Cardiac muscle cell (in vitro differentiated cells and primary cell): ENCODE data around the gene MYL4. TPM values are rescaled to one million over a fixed set of nuclear protein-coding genes. Genes with fewer than 3 reads are reported as not detected.
A peak's percentile ranks its signal among the peaks of the same experiment; 100 is the strongest.
"Not testable (repeated sequence)": the region's sequence is repeated elsewhere in the genome, so short reads cannot be mapped to it uniquely, and the experiment has no call there.

Experiments used
- DNase-seq, 2 donors: peaks; one replicate each; pipeline versions ENCODE4 v3.0.0 to v3.0.0-alpha.2; 2010 to 2017; ENCODE audit warnings: low read depth in 1 of 2, low spot score in 1 of 2
- H3K27ac ChIP-seq: fragments of 200-600 bp; sonication (generic); 2 replicates; pipeline ENCODE4 v1.5.1; 2016
- H3K27me3 ChIP-seq: fragments of 200-600 bp; sonication (generic); 2 replicates; pipeline ENCODE4 v1.6.0; 2016; ENCODE audit warnings: control low read depth
- H3K36me3 ChIP-seq: fragments of 200-600 bp; sonication (generic); 2 replicates; pipeline ENCODE4 v1.5.1; 2016; ENCODE audit warnings: control low read depth
- H3K4me1 ChIP-seq: fragments of 200-600 bp; sonication (generic); 2 replicates; pipeline ENCODE4 v1.8.1; 2017; ENCODE audit warnings: low read depth, mild to moderate bottlenecking, mixed run types
- H3K4me3 ChIP-seq: fragments of 200-600 bp; sonication (generic); 2 replicates; pipeline ENCODE4 v1.5.1; 2016; ENCODE audit warnings: mild to moderate bottlenecking
- H3K9me3 ChIP-seq: fragments of 200-600 bp; sonication (generic); 2 replicates; pipeline ENCODE4 v1.5.1; 2017; ENCODE audit warnings: low read depth, mild to moderate bottlenecking, control low read depth
- polyA plus RNA-seq: library from polyadenylated mRNA; unstranded; fragments of >200 nt; fragmentation: Nextera tagmentation; extraction: Ambion mirVana; gene quantifications from 2 replicates; pipeline ENCODE4 v1.2.1, GENCODE V29; 2016
- total RNA-seq: library from RNA; depleted of rRNA; stranded (reverse); fragments of >200 nt; gene quantifications from 2 replicates; pipeline ENCODE4 v1.2.3, GENCODE V29; 2016
- TF ChIP-seq, protein P1 (sequence below): IDR thresholded peaks from 2 replicates; pipeline ENCODE4 v1.5.1; 2012; ENCODE audit warnings: low read depth, mild to moderate bottlenecking, low read length

The MYL4 gene
- total and polyA plus RNA-seq, 2 experiments from 2014 or later = 2,925 to 5,148 TPM

- H3K27me3 ChIP-seq = no peaks in the 10 kb centered on the region
- H3K9me3 ChIP-seq = no peaks in the 10 kb centered on the region
- TF ChIP-seq, protein P1, sequence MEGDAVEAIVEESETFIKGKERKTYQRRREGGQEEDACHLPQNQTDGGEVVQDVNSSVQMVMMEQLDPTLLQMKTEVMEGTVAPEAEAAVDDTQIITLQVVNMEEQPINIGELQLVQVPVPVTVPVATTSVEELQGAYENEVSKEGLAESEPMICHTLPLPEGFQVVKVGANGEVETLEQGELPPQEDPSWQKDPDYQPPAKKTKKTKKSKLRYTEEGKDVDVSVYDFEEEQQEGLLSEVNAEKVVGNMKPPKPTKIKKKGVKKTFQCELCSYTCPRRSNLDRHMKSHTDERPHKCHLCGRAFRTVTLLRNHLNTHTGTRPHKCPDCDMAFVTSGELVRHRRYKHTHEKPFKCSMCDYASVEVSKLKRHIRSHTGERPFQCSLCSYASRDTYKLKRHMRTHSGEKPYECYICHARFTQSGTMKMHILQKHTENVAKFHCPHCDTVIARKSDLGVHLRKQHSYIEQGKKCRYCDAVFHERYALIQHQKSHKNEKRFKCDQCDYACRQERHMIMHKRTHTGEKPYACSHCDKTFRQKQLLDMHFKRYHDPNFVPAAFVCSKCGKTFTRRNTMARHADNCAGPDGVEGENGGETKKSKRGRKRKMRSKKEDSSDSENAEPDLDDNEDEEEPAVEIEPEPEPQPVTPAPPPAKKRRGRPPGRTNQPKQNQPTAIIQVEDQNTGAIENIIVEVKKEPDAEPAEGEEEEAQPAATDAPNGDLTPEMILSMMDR = no peak
- H3K36me3 ChIP-seq = peaks cover 8% of the 10 kb centered on the region
- no peak overlapping the region for H3K4me3 ChIP-seq
- peak overlapping the region; percentile 5 for H3K27ac ChIP-seq
- H3K4me1 ChIP-seq = peaks cover 12% of the 10 kb centered on the region
- DNase-seq = no peak
Observed at GRCh38 chr17:47170710-47171109, 38.4 kb upstream of the MYL4 start.

- Histone ChIP-seq H3K9me3 (no peaks in the 10 kb centered on the region), H3K4me3 (no peak overlapping the region), H3K27me3 (no peaks in the 10 kb centered on the region), H3K27ac (peak overlapping the region; percentile 4), H3K4me1 (peaks cover 15% of the 10 kb centered on the region), H3K36me3 (peaks cover 8% of the 10 kb centered on the region)
- TF ChIP-seq, protein P1 = no peak
- DNase-seq = peak in 1 of 2 donors; percentile 27
Observed at GRCh38 chr17:47172696-47173565, 36.2 kb upstream of the MYL4 start.

DNA sequence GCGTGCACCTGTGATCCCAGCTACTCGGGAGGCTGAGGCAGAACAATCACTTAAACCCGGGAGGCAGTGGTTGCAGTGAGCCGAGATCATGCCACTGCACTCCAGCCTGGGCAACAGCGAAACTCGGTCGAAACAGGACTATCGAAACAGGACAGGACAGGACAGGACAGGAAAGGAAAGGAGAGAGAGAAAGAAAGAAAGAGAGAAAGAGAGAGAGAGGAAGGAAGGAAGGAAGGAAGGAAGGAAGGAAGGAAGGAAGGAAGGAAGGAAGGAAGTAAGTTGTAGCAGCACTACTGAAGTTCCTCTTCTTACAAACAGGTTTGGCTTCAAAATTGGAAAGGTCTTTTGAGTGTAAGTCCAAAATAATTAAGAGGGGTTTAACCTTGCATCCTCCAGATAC, 34.3 kb upstream of the MYL4 start:
- H3K36me3 ChIP-seq = peaks cover 19% of the 10 kb centered on the region
- not testable (repeated sequence) for DNase-seq, H3K9me3 ChIP-seq, H3K27me3 ChIP-seq, H3K4me3 ChIP-seq
- H3K4me1 ChIP-seq = peaks cover 22% of the 10 kb centered on the region
- peak overlapping the region; percentile 58 for H3K27ac ChIP-seq

DNA sequence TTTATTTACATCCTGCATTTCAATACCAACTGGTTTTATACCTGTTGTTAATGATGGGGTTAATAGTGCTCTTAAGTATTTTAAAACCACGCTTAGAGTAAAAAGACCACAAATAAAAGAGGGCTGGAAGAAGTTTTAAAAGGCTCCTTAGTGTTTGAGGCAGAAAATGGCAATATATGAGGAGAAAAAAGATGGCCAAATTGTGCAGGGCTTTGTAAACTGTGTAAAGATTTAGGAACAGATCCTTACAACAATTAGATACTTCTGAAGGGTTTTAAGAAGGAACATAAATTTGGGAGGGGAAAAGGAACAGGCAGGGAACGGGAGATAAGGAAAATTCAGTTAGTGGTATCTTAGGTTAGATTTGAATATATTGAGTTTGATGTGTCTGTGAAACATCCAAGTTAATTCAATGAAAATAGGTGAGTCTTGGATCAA, 32.7 kb upstream of the MYL4 start:
- Histone ChIP-seq H3K27ac (peak overlapping the region; percentile 64), H3K9me3 (no peaks in the 10 kb centered on the region), H3K36me3 (peaks cover 27% of the 10 kb centered on the region), H3K27me3 (no peaks in the 10 kb centered on the region), H3K4me1 (peaks cover 22% of the 10 kb centered on the region), H3K4me3 (no peak overlapping the region)
- TF ChIP-seq, protein P1 = no peak
- no peak for DNase-seq

DNA sequence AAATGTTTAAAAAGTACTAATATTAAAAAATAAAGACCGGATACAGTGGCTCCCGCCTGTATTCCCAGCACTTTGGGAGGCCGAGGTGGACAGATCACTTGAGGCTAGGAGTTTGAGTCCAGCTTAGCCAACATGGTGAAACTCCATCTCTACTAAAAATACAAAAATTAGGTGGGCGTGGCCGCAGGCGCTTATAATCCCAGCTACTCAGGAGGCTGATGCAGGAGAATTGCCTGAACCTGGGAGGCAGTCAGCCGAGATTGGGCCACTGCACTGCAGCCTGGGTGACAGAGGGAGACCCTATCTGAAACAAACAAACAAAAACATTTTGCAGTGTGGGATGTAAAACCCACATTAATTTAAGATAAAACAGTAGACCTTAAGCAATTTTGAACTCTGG, 31.9 kb upstream of the MYL4 start:
- H3K27ac ChIP-seq = peak overlapping the region; percentile 64
- H3K27me3 ChIP-seq = no peaks in the 10 kb centered on the region
- peaks cover 27% of the 10 kb centered on the region for H3K4me1 ChIP-seq
- no peak overlapping the region for H3K4me3 ChIP-seq
- H3K9me3 ChIP-seq = no peaks in the 10 kb centered on the region
- DNase-seq = no peak
- H3K36me3 ChIP-seq = peaks cover 27% of the 10 kb centered on the region
- TF ChIP-seq, protein P1 = no peak

DNA sequence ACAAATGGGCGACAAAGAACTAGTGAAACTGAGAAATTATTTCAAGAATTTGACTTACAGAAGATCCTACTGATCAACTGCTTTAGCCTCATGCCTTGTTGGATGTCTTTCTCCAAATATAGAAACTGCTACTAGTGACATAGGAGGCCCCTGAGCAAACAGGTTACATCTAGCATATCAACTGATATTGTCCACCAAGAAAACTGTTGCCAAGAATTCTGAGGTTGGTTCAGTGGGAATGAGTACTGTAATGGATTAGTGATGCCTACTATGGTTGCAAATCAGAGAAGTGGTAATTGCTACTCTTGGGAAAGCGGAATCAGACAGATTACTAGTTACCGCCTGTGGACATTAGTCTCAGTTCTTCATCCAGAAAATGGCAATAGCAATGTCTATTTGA, 30.0 kb upstream of the MYL4 start:
- H3K27ac ChIP-seq = peak overlapping the region; percentile 27
- H3K4me1 ChIP-seq = peaks cover 44% of the 10 kb centered on the region
- H3K4me3 ChIP-seq = no peak overlapping the region
- DNase-seq = peak in 1 of 2 donors; percentile 21
- H3K27me3 ChIP-seq = no peaks in the 10 kb centered on the region
- TF ChIP-seq, protein P1 = no peak
- no peaks in the 10 kb centered on the region for H3K9me3 ChIP-seq
- H3K36me3 ChIP-seq = peaks cover 19% of the 10 kb centered on the region
